ENCODE data around the gene CPD.

The CPD gene

DNA sequence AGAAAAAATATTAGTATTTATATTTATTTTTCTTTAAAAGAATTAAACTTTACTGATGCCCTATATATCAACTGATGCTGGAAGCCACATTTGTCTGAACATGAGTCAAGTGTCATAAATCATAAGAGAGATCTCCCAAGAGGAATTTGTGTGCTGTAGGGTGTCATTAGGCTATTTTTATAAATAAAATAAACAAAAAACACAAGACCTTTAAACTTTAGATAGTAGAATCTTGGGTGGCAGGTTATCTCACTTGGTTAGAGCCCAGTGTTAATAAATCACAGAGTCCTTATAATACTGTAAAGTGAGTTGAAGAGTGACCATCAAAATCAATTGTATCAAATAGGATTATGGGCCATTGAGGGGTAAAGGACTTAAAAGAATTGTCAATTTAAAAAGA lies 21.3 kb upstream of the CPD start:
- no peak for DNase-seq

DNA sequence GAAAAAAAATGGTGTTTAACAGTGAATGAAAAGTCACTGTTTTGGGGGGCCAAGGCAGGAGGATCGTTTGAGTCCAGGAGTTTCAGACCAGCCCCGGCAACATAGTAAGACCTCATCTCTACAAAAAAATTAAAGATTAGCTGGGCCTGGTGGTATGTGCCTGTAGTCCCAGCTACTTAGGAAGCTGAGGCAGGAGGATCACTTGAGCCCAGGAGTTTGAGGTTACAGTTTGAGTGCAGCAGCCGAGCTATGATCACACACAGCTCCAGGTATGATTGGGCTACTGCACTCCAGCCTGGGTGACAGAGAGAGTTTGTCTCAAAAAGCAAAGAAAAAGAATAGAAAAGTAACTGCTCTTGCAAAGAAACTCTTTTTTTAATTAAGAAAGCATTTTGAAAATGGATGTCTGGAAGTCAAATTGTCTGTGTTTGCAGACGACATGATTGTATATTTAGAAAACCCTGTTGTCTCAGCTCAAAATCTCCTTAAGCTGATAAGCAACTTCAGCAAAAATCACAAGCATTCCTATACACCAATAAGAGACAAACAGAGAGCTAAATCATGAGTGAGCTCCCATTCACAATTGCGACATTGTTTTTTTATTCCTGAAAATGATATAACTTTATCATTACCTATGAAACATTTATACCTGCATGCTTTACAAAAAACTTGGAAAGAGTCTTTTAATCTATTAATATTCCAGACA lies 20.5 kb upstream of the CPD start:
- DNase-seq: no peak

- DNase-seq: no peak
These were observed 18.5 kb upstream of the CPD start for GRCh38 chr17:30360086-30360808.

DNA sequence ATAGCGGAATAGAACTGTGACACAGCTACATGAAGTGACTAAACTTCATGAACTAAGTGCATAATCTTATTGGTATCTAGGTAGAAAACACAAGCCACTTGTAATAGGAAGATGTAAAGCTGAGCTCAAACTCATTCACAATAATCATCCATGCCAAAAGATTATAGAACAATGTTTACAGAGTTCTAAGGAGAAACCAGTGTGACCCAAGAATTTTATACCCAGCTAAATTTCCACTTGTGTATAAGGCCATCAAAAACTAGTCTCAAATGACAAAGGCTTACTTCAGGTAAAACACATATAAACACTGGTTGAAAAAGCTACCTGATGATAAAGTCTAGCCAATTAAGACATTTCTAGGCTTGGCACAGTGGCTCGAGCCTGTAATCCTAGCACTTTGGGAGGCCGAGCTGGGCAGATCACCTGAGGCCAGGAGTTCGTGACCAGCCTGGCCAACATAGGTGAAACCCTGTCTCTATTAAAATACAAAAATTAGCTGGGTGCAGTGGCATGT lies 16.9 kb upstream of the CPD start:
- DNase-seq: no peak

DNA sequence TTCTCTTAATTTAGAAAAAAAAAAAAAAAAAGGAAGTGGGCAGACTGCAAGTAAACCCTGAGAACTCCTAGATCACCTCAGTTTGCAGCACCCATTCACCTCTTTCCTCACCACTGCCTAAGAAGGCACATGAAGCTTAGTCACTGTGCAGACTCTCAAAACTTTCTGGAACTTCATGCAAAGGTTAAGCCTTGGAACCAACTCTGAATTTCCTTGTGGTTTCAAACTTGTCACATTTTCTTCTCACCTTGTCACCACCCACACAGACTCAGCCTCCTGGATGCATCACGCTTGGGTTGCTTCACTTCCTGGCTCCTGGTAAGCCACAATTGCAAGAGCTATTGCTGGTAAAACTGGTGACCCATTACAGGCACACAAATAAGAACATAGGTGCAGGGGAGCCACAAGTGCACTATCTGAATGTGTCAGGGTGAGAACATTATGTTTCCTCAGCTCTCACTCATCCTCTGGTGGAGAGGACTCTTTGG lies 15.0 kb upstream of the CPD start:
- peak; percentile 85 for DNase-seq

- DNase-seq: no peak
These were observed 12.2 kb upstream of the CPD start for GRCh38 chr17:30366536-30366935.

DNA sequence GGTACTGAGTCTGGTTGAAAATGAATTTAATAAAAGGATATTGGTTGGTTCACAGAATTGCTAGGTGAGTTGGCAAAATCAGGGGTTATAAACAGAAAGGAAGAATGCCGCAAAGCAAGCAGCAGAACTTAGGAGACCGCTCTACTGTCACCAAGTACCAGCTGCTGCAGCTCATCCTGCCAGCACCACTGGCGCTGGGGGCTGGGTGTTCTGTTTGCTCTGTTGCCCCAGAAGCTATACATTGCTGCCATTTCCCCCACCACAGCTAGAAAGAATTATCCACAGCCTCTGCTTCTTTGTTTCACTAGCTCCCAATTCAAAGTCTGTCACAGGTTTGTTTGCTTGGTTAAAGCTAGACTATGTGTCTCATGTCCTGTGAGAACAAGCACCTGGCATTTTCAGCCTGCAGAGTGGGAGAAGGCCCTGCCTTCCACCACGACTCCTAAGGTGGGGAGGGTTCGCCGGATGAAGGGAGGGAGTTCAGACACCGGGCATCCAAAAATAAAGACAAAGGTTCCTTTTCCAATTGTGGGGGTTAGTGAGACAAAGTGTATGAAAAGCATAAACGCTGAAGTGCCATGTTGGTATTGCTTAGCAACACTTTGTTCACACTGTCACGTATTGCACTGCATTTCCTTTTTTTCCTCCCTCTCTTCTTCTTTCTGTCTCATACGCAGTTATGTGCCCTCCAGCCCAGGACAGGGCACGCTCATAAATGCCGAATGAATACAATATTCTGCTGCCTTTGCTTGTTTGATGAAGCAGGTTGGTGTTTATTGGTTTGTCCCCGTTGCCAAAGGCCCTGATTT lies 9.6 kb upstream of the CPD start:
- DNase-seq: no peak

DNA sequence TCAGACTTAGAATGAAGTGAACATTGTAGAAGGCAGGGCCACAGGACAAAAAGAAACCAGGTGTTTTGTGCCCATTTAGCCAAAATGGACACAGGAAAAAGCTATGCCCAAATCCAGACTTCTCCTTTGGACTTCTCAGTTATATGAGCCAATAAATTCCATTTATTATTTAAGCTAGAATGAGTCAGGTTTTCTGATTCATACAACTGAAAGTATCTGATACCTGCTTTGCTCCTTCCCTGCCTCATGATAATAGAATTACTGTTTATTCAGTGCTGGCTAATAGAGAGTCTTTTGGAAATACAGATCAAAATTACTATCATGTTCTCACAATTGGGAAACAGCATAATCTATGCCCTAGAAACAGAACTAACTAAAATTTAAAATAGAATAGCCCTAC lies 8.7 kb upstream of the CPD start:
- no peak for DNase-seq

DNA sequence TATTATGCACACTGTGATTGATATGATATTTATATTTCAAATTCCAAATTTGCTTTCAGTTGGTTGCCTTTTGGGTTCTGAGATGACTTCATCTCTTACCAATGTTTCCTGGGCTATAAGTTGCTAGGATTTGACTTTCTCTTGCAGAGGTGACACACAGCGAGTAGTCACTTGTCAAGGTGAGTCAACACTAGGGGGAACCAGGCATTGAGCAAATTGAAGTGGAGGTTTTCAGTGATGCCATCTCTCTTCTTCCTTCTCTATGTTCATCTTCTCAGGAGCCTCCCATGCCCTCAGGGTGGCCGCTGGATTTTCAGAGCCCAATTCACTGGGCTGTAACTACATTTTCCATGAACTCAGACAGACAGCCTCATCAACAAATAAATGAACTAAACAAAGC lies 6.0 kb upstream of the CPD start:
- no peak for DNase-seq

DNA sequence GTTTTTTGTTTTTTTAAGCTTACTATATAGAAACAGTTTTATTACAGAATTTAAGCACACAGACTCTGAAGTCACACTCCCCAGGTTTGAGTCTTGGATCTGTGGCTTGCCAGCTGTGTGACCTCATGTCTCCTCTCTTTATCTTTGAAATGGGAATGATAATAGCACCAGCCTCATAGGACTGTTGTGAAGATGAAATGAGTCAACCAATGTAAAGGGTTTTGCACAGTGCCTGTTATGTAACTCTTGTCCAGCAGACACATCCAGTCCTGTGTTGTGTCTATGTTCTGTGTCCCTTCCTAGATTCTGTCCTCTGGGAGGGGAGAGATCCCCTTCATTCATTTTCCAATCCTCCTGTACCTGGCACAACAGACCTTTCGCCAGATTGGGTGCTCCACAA lies 3.1 kb upstream of the CPD start:
- no peak for DNase-seq

DNA sequence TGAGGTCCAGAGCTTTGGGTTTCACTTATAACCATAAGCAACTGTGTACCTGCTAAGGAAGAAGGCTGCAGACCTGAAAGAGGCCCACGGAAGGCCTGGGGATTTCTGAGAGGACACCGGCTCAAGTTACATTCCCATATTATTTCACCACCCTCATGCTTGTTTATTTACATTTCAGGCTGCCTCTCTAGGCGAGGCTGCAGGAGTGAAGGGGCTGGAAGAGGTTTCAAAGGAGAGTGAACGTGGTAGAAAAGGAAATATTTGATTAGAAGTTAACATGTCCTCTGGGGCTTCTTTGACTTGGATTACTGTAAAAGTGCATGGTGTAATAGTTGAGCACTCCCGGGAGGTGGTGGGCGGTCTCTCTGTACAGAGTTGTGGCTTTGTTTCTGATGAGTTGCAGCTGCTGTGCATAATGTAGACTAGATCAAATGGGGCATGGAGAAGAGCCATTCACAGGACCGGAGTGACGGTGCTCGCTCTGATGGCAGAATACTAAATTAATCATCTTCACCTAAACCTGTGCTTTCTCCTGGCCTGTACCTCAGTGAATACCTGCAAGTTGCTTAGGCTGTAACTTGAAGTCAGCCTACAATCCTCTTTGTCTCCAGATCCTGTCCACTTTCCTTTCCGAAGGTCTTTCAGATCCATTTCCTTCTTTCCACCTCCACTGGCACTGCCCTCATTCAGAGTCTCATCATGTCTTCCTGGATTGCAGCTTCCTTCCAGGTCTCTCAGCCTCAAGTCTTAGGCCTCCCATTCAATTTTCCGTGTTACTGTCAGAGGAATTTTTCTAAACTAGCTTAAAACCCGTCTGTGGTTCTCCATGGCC lies 1.9 kb upstream of the CPD start:
- DNase-seq: no peak

DNA sequence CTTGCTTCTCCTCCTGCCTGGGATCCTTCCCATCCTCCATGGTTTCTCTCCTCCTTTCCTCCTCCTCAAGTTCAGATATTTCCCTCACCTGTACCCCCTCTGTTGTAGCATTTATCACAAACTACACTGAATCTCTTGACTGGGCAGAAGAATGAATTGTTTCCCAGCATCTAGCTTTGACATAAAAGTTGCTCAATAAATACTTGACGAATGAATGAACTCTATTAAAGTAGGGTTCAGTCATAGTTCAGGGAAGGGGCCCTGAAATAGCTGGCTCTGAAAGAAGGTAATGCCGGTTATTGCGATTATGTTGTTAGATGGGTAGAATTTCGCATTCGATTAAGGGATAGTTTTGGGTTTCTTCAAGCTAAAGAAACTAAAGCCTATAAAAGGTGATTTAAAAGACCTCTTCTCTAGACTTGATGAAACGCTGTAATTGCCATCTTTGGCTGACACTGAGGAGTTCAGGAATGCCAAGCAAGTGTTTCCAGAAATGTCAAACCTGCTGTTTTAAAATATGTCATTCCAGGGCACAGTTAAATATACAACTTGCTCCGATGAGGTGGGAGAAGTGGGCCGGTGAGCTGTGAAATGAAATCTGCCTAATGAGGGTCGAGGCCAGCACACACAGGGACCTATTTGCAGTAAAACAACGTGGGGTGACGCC lies 1.0 kb upstream of the CPD start:
- no peak for DNase-seq

GRCh38 chr17:30378241-30378824 lies 394 bp upstream of the CPD start:
- DNase-seq: peak; percentile 77

DNA sequence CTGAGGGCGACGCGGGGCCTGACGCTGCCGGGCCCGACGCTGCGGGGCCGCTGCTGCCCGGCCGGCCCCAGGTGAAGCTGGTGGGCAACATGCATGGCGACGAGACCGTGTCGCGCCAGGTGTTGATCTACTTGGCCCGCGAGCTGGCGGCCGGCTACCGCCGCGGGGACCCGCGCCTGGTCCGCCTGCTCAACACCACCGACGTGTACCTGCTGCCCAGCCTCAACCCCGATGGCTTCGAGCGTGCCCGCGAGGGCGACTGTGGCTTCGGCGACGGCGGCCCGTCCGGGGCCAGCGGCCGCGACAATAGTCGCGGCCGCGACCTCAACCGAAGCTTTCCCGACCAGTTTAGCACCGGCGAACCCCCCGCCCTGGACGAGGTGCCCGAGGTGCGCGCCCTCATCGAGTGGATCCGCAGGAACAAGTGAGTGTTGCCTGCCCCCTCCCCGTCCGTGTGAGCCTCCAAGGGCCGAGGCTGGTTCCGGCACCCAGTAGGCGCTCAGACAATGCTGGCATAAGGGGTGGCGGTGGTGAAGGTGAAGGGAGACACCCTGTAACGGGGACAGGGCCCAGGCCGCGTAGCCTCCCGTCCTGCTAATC lies 676 bp downstream of the CPD start:
- peak; percentile 38 for DNase-seq

GRCh38 chr17:30379903-30380381 lies 1.2 kb downstream of the CPD start:
- DNase-seq: peak; percentile 24

- DNase-seq: no peak
These were observed 2.1 kb downstream of the CPD start for GRCh38 chr17:30380643-30381339.

GRCh38 chr17:30381340-30381659 lies 2.6 kb downstream of the CPD start:
- DNase-seq: no peak

DNA sequence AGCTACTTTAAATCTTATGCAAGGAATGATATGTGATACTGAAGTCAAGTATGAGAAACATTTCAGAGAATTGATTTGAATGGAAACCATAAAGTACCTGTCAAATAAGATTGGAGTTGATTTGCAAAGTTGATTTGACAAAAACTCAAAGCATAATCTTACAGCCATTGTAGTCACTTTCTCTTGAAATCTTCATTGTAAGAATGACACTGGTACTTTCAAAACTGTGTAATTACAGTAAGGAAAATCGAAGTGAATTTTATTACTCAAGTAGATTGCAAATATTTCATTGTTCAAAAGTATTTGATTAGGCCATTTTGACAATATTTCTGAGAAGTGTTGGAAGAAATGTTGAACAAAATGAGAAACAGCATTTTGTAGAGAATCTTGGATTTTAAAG lies 3.6 kb downstream of the CPD start:
- no peak for DNase-seq

GRCh38 chr17:30388321-30389179 lies 9.8 kb downstream of the CPD start:
- no peak for DNase-seq
